Adrenal gland (tissue), 12 donors: Measurements from ENCODE around the gene LGALS4. TPM values are rescaled to one million over a fixed set of nuclear protein-coding genes. Genes with fewer than 3 reads are reported as not detected.

Experiments used
- DNase-seq, 7 donors: peaks; one replicate each; pipeline ENCODE4 v3.0.0-alpha.2; 2019 to 2020
- H3K27ac ChIP-seq, 5 donors: fragments of 200-600 bp; sonication (generic) in 4 of 5; 1 replicate in 3 of 5; 2 replicates in 2 of 5; pipeline versions ENCODE4 v1.5.1 to v1.8.0; 2016 to 2020; ENCODE audit warnings: mild to moderate bottlenecking in 1 of 5
- H3K27me3 ChIP-seq: fragments of 200-600 bp; 2 replicates; pipeline ENCODE4 v1.8.0; 2021
- H3K36me3 ChIP-seq, 2 donors: fragments of 200-600 bp; replicated peaks in 1 of 2; 1 replicate in 1 of 2; 2 replicates in 1 of 2; pipeline versions ENCODE4 v1.5.1 to v1.8.0; 2018 to 2022
- H3K4me1 ChIP-seq, 2 donors: fragments of 200-600 bp; replicated peaks in 1 of 2; 1 replicate in 1 of 2; 2 replicates in 1 of 2; pipeline versions ENCODE4 v1.5.1 to v1.8.0; 2018 to 2021
- H3K4me3 ChIP-seq, 4 donors: fragments of 200-600 bp; sonication (generic) in 3 of 4; one replicate each; pipeline ENCODE4 v1.5.1; 2016 to 2018
- H3K9me3 ChIP-seq, 3 donors: fragments of 200-600 bp; sonication (generic) in 1 of 3; replicated peaks in 1 of 3; 1 replicate in 2 of 3; 2 replicates in 1 of 3; pipeline versions ENCODE4 v1.5.1 to v1.8.0; 2016 to 2021
- CTCF ChIP-seq, 6 experiments: fragments of 450-650 bp in 4 of 6; fragments of 200-600 bp in 2 of 6; sonication (generic) in 1 of 6; IDR thresholded peaks; 1 replicate in 5 of 6; 2 replicates in 1 of 6; pipeline versions ENCODE4 v1.5.1 to v1.8.0; 2016 to 2021; ENCODE audit warnings: antibody characterized with exemption in 6 of 6, mild to moderate bottlenecking in 2 of 6, moderate library complexity in 1 of 6
- POLR2A ChIP-seq, 2 donors: fragments of 450-650 bp; IDR thresholded peaks; one replicate each; pipeline ENCODE4 v1.6.1; 2017; ENCODE audit warnings: antibody characterized with exemption in 2 of 2, mild to moderate bottlenecking in 2 of 2, moderate library complexity in 1 of 2
- WGBS, 4 donors: extraction: QIAGEN DNeasy Blood & Tissue Kit in 2 of 4; methylation state at CpG; one replicate each; pipeline versions ENCODE4 v1.1.5 to v1.1.7; 2013 to 2017; 5-methylcytosine and 5-hydroxymethylcytosine counted together
- intact Hi-C, 2 donors: fragments of 100-400 bp; cut with DNase I; formaldehyde crosslinking; loops; one replicate each; pipeline versions ENCODE4 v1.14.1 to v1.15.0; 2022 to 2023
- polyA plus RNA-seq, 3 donors: library from polyadenylated mRNA; stranded (reverse); fragments of 200-250 nt in 2 of 3; fragments of 350-450 nt in 1 of 3; fragmentation: Illumina TruSeq in 1 of 3; extraction: RNeasy Lipid Tissue Mini Kit (QIAGEN cat#74804) in 1 of 3; gene quantifications; one replicate each; pipeline ENCODE4 v1.2.3, GENCODE V29; 2013 to 2014
- total RNA-seq, 9 donors: library from RNA; depleted of rRNA in 4 of 9; stranded (reverse); fragments of >200 nt in 4 of 9; fragments of 120-200 nt in 1 of 9; fragmentation: NEBNext Ultra II Directional in 1 of 9; extraction: Animal tissue kit (Norgen Biotek cat#: 25700) in 1 of 9; gene quantifications; one replicate each; pipeline versions ENCODE4 v1.1.0 to v1.2.4, GENCODE V29; 2013 to 2023
- donor health status: healthy with polysubstance abuse.
- donor health status: Bipolar disorder and iron deficiency.
- donor health status: DM: yes; HTN: yes; CAD: no.
- donor health status: DM: no; HTN: no; CAD: no.
- donor health status: DM: no; HTN: no; CAD: no.
- donor health status: DM: yes; HTN: yes; CAD: no.

The LGALS4 gene
- total and polyA plus RNA-seq, 12 donors: 0.30 to 4.5 (median 1.5) TPM; not detected in 5

- DNase-seq: peak; percentile 60 to 85 (median 80)
- intact Hi-C loops: loop anchor here in 1 of 2 donors (10.0 kb wide), 1 partner anchor 105 kb away; no protein-coding TSS in a partner anchor
- 36 to 48% (median 45%) methylated on average over 16 to 28 of the region's 28 CpGs for WGBS, 4 donors
- H3K27me3 ChIP-seq: no peaks in the 10 kb centered on the region
- peaks cover 24 to 79% of the 10 kb centered on the region in 2 donors for H3K4me1 ChIP-seq
- peaks cover 0 to 100% of the 10 kb centered on the region in 2 donors for H3K36me3 ChIP-seq
- TF ChIP-seq CTCF (IDR thresholded peaks at IDR 0.05): no peak
- no peak for TF ChIP-seq POLR2A (IDR thresholded peaks at IDR 0.05)
- no peaks in the 10 kb centered on the region for H3K9me3 ChIP-seq
- no peak overlapping the region for H3K4me3 ChIP-seq
- H3K27ac ChIP-seq: peak overlapping the region in 4 of 5 donors; percentile 34 to 86 (median 74)
Measured at GRCh38 chr19:38839816-38840582, 27.3 kb upstream of the LGALS4 start.

GRCh38 chr19:38838986-38839761 is 26.4 kb upstream of the LGALS4 start:
- DNase-seq: no peak
- TF ChIP-seq POLR2A (IDR thresholded peaks at IDR 0.05) (no peak), CTCF (IDR thresholded peaks at IDR 0.05) (no peak)
- Histone ChIP-seq H3K4me1 (peaks cover 24 to 72% of the 10 kb centered on the region in 2 donors), H3K4me3 (no peak overlapping the region), H3K27me3 (no peaks in the 10 kb centered on the region), H3K9me3 (no peaks in the 10 kb centered on the region), H3K36me3 (peaks cover 0 to 92% of the 10 kb centered on the region in 2 donors), H3K27ac (peak overlapping the region in 4 of 5 donors; percentile 34 to 86 (median 74))
- 67 to 79% (median 72%) methylated on average over 12 of the region's 12 CpGs for WGBS, 4 donors
- intact Hi-C loops: no loop called here

- intact Hi-C loops: no loop called here
- WGBS, 4 donors: 48 to 70% (median 67%) methylated on average over 9 to 19 of the region's 19 CpGs
- Histone ChIP-seq H3K36me3 (peaks cover 0 to 84% of the 10 kb centered on the region in 2 donors), H3K27ac (peak overlapping the region in 4 of 5 donors; percentile 17 to 86 (median 74)), H3K4me3 (no peak overlapping the region), H3K27me3 (no peaks in the 10 kb centered on the region), H3K9me3 (no peaks in the 10 kb centered on the region), H3K4me1 (peaks cover 24 to 66% of the 10 kb centered on the region in 2 donors)
- DNase-seq: no peak
- no peak for TF ChIP-seq POLR2A (IDR thresholded peaks at IDR 0.05)
- TF ChIP-seq CTCF (IDR thresholded peaks at IDR 0.05): no peak
Measured at GRCh38 chr19:38838208-38838985, 25.7 kb upstream of the LGALS4 start.
